ENCODE results near the gene RNLS. TPM values are rescaled to one million over a fixed set of nuclear protein-coding genes. Genes with fewer than 3 reads are reported as not detected.

Gene RNLS
- total RNA-seq, 1 experiment from 2014 or later: 11.4 TPM

DNA sequence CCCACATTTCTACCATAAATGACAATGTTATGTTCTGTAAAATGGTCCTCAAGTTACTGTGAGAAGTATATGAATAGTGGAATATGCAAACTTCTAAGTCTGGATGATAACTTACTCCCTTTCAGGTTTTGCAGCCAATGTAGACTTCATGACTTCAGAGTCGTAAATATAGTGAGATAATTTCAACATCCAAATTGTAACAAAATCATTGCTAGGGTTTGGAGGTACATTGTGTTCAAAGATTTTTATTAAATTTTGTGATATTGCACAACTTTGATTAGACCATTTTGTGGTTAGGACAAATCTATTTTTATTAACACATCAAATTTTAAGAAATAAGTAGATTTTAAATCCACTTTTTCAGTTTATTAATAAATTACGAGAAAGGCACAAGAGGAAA lies 270.3 kb downstream of the RNLS start:
- Histone ChIP-seq H3K4me1 (ENCODE audit: control insufficient read depth, insufficient read depth, low read length) (no peaks in the 10 kb centered on the region), H3K27me3 (ENCODE audit: control insufficient read depth, insufficient read depth, low read length) (no peaks in the 10 kb centered on the region), H3K27ac (ENCODE audit: low read length) (no peak overlapping the region), H3K4me3 (ENCODE audit: low read depth in 2 of 2, low read length in 2 of 2) (no peak overlapping the region), H3K9me3 (ENCODE audit: control insufficient read depth, insufficient read depth, low read depth, low read length) (no peaks in the 10 kb centered on the region), H3K36me3 (ENCODE audit: control insufficient read depth, insufficient read depth, low read length) (no peaks in the 10 kb centered on the region)
- DNase-seq (ENCODE audit: low read depth, low spot score): no peak
- POLR2A ChIA-PET: no interaction called here
- in situ Hi-C loops (cut with HindIII; ENCODE audit: low pct_unique_long_range_greater_than_20kb, low sequenced_read_pairs) (no loop called here), intact Hi-C loops (cut with micrococcal nuclease; ENCODE audit: unreplicated experiment) (no loop called here)
- no peak for ATAC-seq
- no TSS peak for BruUV-seq (replicated peaks)
- TF ChIP-seq, protein P1, sequence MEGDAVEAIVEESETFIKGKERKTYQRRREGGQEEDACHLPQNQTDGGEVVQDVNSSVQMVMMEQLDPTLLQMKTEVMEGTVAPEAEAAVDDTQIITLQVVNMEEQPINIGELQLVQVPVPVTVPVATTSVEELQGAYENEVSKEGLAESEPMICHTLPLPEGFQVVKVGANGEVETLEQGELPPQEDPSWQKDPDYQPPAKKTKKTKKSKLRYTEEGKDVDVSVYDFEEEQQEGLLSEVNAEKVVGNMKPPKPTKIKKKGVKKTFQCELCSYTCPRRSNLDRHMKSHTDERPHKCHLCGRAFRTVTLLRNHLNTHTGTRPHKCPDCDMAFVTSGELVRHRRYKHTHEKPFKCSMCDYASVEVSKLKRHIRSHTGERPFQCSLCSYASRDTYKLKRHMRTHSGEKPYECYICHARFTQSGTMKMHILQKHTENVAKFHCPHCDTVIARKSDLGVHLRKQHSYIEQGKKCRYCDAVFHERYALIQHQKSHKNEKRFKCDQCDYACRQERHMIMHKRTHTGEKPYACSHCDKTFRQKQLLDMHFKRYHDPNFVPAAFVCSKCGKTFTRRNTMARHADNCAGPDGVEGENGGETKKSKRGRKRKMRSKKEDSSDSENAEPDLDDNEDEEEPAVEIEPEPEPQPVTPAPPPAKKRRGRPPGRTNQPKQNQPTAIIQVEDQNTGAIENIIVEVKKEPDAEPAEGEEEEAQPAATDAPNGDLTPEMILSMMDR (IDR thresholded peaks at IDR 0.05): no peak
- no peak for TF ChIP-seq POLR2AphosphoS5 (IDR thresholded peaks at IDR 0.05; ENCODE audit: low read depth, low read length)
- TF ChIP-seq, protein P2, sequence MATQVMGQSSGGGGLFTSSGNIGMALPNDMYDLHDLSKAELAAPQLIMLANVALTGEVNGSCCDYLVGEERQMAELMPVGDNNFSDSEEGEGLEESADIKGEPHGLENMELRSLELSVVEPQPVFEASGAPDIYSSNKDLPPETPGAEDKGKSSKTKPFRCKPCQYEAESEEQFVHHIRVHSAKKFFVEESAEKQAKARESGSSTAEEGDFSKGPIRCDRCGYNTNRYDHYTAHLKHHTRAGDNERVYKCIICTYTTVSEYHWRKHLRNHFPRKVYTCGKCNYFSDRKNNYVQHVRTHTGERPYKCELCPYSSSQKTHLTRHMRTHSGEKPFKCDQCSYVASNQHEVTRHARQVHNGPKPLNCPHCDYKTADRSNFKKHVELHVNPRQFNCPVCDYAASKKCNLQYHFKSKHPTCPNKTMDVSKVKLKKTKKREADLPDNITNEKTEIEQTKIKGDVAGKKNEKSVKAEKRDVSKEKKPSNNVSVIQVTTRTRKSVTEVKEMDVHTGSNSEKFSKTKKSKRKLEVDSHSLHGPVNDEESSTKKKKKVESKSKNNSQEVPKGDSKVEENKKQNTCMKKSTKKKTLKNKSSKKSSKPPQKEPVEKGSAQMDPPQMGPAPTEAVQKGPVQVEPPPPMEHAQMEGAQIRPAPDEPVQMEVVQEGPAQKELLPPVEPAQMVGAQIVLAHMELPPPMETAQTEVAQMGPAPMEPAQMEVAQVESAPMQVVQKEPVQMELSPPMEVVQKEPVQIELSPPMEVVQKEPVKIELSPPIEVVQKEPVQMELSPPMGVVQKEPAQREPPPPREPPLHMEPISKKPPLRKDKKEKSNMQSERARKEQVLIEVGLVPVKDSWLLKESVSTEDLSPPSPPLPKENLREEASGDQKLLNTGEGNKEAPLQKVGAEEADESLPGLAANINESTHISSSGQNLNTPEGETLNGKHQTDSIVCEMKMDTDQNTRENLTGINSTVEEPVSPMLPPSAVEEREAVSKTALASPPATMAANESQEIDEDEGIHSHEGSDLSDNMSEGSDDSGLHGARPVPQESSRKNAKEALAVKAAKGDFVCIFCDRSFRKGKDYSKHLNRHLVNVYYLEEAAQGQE (IDR thresholded peaks at IDR 0.05; ENCODE audit: insufficient read depth in 1 of 2, low read depth in 2 of 2, low read length in 1 of 2): no peak
- TF ChIP-seq SIN3A (IDR thresholded peaks at IDR 0.05; ENCODE audit: borderline replicate concordance, insufficient read depth, low read depth, low read length): no peak
- no peak for TF ChIP-seq TCF7L2 (IDR thresholded peaks at IDR 0.05; ENCODE audit: low read depth, low read length)
- CTCF ChIA-PET: no interaction called here

DNA sequence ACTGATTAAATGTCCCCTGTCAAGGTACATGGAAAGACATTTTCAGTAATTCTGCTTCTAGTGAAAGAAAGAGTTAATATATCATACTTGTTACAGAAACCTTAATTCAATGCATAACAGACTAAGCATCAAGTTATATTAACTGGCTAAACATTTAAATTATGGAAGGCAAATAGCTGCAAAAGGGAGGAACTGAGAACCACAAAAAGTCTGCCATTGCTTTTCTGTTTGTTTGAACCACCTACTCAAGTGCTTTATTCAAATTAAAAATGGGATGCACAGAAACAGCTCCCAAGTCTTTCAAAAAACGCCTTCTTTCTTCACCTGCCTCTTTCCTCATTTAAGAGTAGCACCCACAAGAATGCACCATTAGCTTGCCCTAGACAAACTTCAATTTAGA lies 271.9 kb downstream of the RNLS start:
- ChIA-PET CTCF (no interaction called here), POLR2A (no interaction called here)
- Histone ChIP-seq H3K27ac (ENCODE audit: low read length) (no peak overlapping the region), H3K4me3 (ENCODE audit: low read depth in 2 of 2, low read length in 2 of 2) (no peak overlapping the region), H3K4me1 (ENCODE audit: control insufficient read depth, insufficient read depth, low read length) (no peaks in the 10 kb centered on the region), H3K27me3 (ENCODE audit: control insufficient read depth, insufficient read depth, low read length) (no peaks in the 10 kb centered on the region), H3K36me3 (ENCODE audit: control insufficient read depth, insufficient read depth, low read length) (no peaks in the 10 kb centered on the region), H3K9me3 (ENCODE audit: control insufficient read depth, insufficient read depth, low read depth, low read length) (no peaks in the 10 kb centered on the region)
- ATAC-seq (no peak), DNase-seq (ENCODE audit: low read depth, low spot score) (no peak)
- TF ChIP-seq, protein P1 (IDR thresholded peaks at IDR 0.05): no peak
- no peak for TF ChIP-seq SIN3A (IDR thresholded peaks at IDR 0.05; ENCODE audit: borderline replicate concordance, insufficient read depth, low read depth, low read length)
- intact Hi-C loops (cut with micrococcal nuclease; ENCODE audit: unreplicated experiment): no loop called here
- BruUV-seq (replicated peaks): no TSS peak
- in situ Hi-C loops (cut with HindIII; ENCODE audit: low pct_unique_long_range_greater_than_20kb, low sequenced_read_pairs): no loop called here

DNA sequence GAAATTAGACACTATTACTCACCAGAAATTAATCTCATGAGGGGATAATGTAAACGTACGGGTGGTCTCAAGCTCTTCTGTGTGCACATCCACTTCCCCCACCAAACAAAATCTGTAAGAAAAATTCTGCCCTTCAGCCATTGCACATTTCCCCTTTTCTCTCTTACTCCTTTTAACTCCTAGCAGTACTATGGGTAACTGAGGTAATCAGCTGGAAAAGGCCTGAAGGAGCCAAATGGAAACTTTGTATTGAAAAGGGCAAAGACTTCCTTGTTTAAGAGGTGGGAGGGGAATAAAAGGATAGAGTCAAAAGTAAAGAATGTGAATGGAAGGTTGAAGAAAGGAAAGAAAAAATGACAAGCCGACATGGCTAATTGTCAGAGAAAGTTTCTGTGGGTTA lies 273.8 kb downstream of the RNLS start:
- TF ChIP-seq, protein P1 (IDR thresholded peaks at IDR 0.05): no peak
- no peak for TF ChIP-seq TCF7L2 (IDR thresholded peaks at IDR 0.05; ENCODE audit: low read depth, low read length)
- no peak for TF ChIP-seq SIN3A (IDR thresholded peaks at IDR 0.05; ENCODE audit: borderline replicate concordance, insufficient read depth, low read depth, low read length)
- TF ChIP-seq POLR2AphosphoS5 (IDR thresholded peaks at IDR 0.05; ENCODE audit: low read depth, low read length): no peak
- TF ChIP-seq, protein P2 (IDR thresholded peaks at IDR 0.05; ENCODE audit: insufficient read depth in 1 of 2, low read depth in 2 of 2, low read length in 1 of 2): no peak
- in situ Hi-C loops (cut with HindIII; ENCODE audit: low pct_unique_long_range_greater_than_20kb, low sequenced_read_pairs): no loop called here
- ChIA-PET CTCF (no interaction called here), POLR2A (no interaction called here)
- Histone ChIP-seq H3K9me3 (ENCODE audit: control insufficient read depth, insufficient read depth, low read depth, low read length) (no peaks in the 10 kb centered on the region), H3K4me1 (ENCODE audit: control insufficient read depth, insufficient read depth, low read length) (no peaks in the 10 kb centered on the region), H3K27ac (ENCODE audit: low read length) (no peak overlapping the region), H3K4me3 (ENCODE audit: low read depth in 2 of 2, low read length in 2 of 2) (no peak overlapping the region), H3K36me3 (ENCODE audit: control insufficient read depth, insufficient read depth, low read length) (no peaks in the 10 kb centered on the region), H3K27me3 (ENCODE audit: control insufficient read depth, insufficient read depth, low read length) (no peaks in the 10 kb centered on the region)
- intact Hi-C loops (cut with micrococcal nuclease; ENCODE audit: unreplicated experiment): no loop called here
- no TSS peak for BruUV-seq (replicated peaks)
- no peak for DNase-seq (ENCODE audit: low read depth, low spot score)
- no peak for ATAC-seq

Data from Panc1 (cell line).